Subcutaneous adipose tissue (tissue), 4 donors: ENCODE results near the gene FKBP10. TPM values are rescaled to one million over a fixed set of nuclear protein-coding genes. Genes with fewer than 3 reads are reported as not detected.

Experiments used
- CTCF ChIP-seq: fragments of 450-650 bp; IDR thresholded peaks from one replicate; pipeline ENCODE4 v1.5.1; 2016; ENCODE audit warnings: low read depth, mild to moderate bottlenecking, control low read depth, antibody characterized with exemption, moderate library complexity
- total RNA-seq, 4 donors: library from RNA; depleted of rRNA; stranded (reverse); fragments of >200 nt; gene quantifications; one replicate each; pipeline ENCODE4 v1.1.0, GENCODE V29; 2016

The FKBP10 gene
- total RNA-seq, 4 donors from 2014 or later, result 13.7 to 34.8 (median 23.1) TPM

- TF ChIP-seq CTCF, result no peak
Observed at GRCh38 chr17:41769985-41770384, 42.8 kb upstream of the FKBP10 start.

GRCh38 chr17:41771389-41772206, 41.2 kb upstream of the FKBP10 start:
- no peak for TF ChIP-seq CTCF

- TF ChIP-seq CTCF, result no peak
Observed at GRCh38 chr17:41772218-41772585, 40.6 kb upstream of the FKBP10 start.

GRCh38 chr17:41772586-41773189, 40.1 kb upstream of the FKBP10 start:
- no peak for TF ChIP-seq CTCF

DNA sequence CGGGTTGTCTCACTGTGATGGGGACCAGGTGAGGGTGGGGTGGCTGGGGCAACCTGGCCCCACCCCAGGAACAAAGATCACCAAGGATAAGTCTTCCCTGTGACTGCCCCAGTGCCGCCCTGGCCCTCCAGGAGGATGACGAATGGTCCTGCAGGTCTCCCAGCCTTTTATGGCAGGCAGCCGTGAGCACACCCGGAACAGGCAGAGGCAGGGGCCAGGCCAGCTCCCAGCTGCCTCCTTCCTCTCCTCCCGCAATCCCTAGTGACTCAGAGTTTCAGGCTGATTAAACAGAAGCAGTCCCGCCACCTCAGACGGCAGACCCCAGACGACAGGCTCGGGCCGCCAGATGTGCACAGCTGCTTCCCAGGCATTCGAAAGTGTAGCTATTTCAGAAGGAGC, 39.6 kb upstream of the FKBP10 start:
- no peak for TF ChIP-seq CTCF

GRCh38 chr17:41773731-41774193, 39.0 kb upstream of the FKBP10 start:
- no peak for TF ChIP-seq CTCF

- TF ChIP-seq CTCF, result no peak
Observed at GRCh38 chr17:41775394-41776226, 37.2 kb upstream of the FKBP10 start.
